ENCODE data around the gene FHDC1.

The FHDC1 gene

GRCh38 chr4:153008578-153009199 lies 72.6 kb downstream of the FHDC1 start:
- no peak for TF ChIP-seq CTCF (IDR thresholded peaks at IDR 0.05; ENCODE audit: low read depth, low read length, missing control alignments)
- DNase-seq (ENCODE audit: extremely low read depth, low read depth), result no peak
- H3K4me3 ChIP-seq (replicated peaks; ENCODE audit: low read depth, low read length), result no peak overlapping the region

- no peak for DNase-seq (ENCODE audit: extremely low read depth, low read depth)
- no peak overlapping the region for H3K4me3 ChIP-seq (replicated peaks; ENCODE audit: low read depth, low read length)
- no peak for TF ChIP-seq CTCF (IDR thresholded peaks at IDR 0.05; ENCODE audit: low read depth, low read length, missing control alignments)
These were observed 74.0 kb downstream of the FHDC1 start for GRCh38 chr4:153010146-153010545.

GRCh38 chr4:153013202-153013977 lies 77.3 kb downstream of the FHDC1 start:
- DNase-seq (ENCODE audit: extremely low read depth, low read depth), result peak; percentile 39
- H3K4me3 ChIP-seq (replicated peaks; ENCODE audit: low read depth, low read length), result no peak overlapping the region
- no peak for TF ChIP-seq CTCF (IDR thresholded peaks at IDR 0.05; ENCODE audit: low read depth, low read length, missing control alignments)

GRCh38 chr4:153014460-153014859 lies 78.3 kb downstream of the FHDC1 start:
- DNase-seq (ENCODE audit: extremely low read depth, low read depth), result no peak
- TF ChIP-seq CTCF (IDR thresholded peaks at IDR 0.05; ENCODE audit: low read depth, low read length, missing control alignments), result no peak
- no peak overlapping the region for H3K4me3 ChIP-seq (replicated peaks; ENCODE audit: low read depth, low read length)

GRCh38 chr4:153016592-153016991 lies 80.5 kb downstream of the FHDC1 start:
- no peak overlapping the region for H3K4me3 ChIP-seq (replicated peaks; ENCODE audit: low read depth, low read length)
- no peak for TF ChIP-seq CTCF (IDR thresholded peaks at IDR 0.05; ENCODE audit: low read depth, low read length, missing control alignments)
- DNase-seq (ENCODE audit: extremely low read depth, low read depth), result no peak

GRCh38 chr4:153018031-153018430 lies 81.9 kb downstream of the FHDC1 start:
- DNase-seq (ENCODE audit: extremely low read depth, low read depth), result no peak
- no peak for TF ChIP-seq CTCF (IDR thresholded peaks at IDR 0.05; ENCODE audit: low read depth, low read length, missing control alignments)
- no peak overlapping the region for H3K4me3 ChIP-seq (replicated peaks; ENCODE audit: low read depth, low read length)

Measured in HFF-Myc (cell line).